HepG2 (cell line): ENCODE results near the gene TATDN2. TPM values are rescaled to one million over a fixed set of nuclear protein-coding genes. Genes with fewer than 3 reads are reported as not detected.
A peak's percentile ranks its signal among the peaks of the same experiment; 100 is the strongest.

ENCODE experiments used
- ARNT ChIP-seq: fragments of 450-650 bp; IDR thresholded peaks from 2 replicates; pipeline ENCODE4 v1.6.1; 2017
- ATRX ChIP-seq: sonication (generic); formaldehyde crosslinking; IDR thresholded peaks from 2 replicates; pipeline ENCODE4 v1.4.0; 2020; ENCODE audit warnings: missing genetic modification reagents, borderline replicate concordance
- BHLHE40 ChIP-seq: IDR thresholded peaks from 2 replicates; pipeline ENCODE4 v1.6.1; 2011; ENCODE audit warnings: low read length, improper control_type of control experiment
- DBP ChIP-seq: sonication (generic); formaldehyde crosslinking; IDR thresholded peaks from 2 replicates; pipeline ENCODE4 v1.4.0; 2020; ENCODE audit warnings: missing genetic modification reagents; ENCODE audit errors: not compliant biosample characterization
- DDIT3 ChIP-seq: sonication (generic); formaldehyde crosslinking; IDR thresholded peaks from 2 replicates; pipeline ENCODE4 v1.4.0; 2020; ENCODE audit warnings: mild to moderate bottlenecking, missing genetic modification reagents
- DR1 ChIP-seq: sonication (generic); formaldehyde crosslinking; IDR thresholded peaks from 2 replicates; pipeline ENCODE4 v1.8.0; 2021; ENCODE audit warnings: mild to moderate bottlenecking, missing genetic modification reagents, inconsistent platforms
- DRAP1 ChIP-seq: IDR thresholded peaks from 2 replicates; pipeline ENCODE4 v1.6.1; 2016; ENCODE audit warnings: missing genetic modification reagents, missing compliant biosample characterization
- ETV6 ChIP-seq: sonication (generic); formaldehyde crosslinking; conservative IDR thresholded peaks from 2 replicates; pipeline ENCODE4 v1.4.0; 2020; ENCODE audit warnings: missing genetic modification reagents
- FOSL1 ChIP-seq: sonication (generic); formaldehyde crosslinking; IDR thresholded peaks from 2 replicates; pipeline ENCODE4 v1.9.0; 2021; ENCODE audit warnings: missing genetic modification reagents, borderline replicate concordance
- GMEB1 ChIP-seq: sonication (generic); formaldehyde crosslinking; IDR thresholded peaks from 2 replicates; pipeline ENCODE4 v1.5.1; 2020; ENCODE audit warnings: missing genetic modification reagents, mild to moderate bottlenecking, borderline replicate concordance
- IKZF4 ChIP-seq: sonication (generic); formaldehyde crosslinking; IDR thresholded peaks from 2 replicates; pipeline ENCODE4 v1.5.1; 2020; ENCODE audit warnings: borderline replicate concordance, mild to moderate bottlenecking, low read depth, missing genetic modification reagents; ENCODE audit errors: not compliant biosample characterization
- NFYB ChIP-seq: sonication (generic); formaldehyde crosslinking; IDR thresholded peaks from 2 replicates; pipeline ENCODE4 v1.4.0; 2020; ENCODE audit warnings: missing genetic modification reagents
- PRMT3 ChIP-seq: sonication (generic); formaldehyde crosslinking; IDR thresholded peaks from 2 replicates; pipeline ENCODE4 v1.8.1; 2022; ENCODE audit warnings: low read depth, mild to moderate bottlenecking, moderate library complexity, missing genetic modification reagents, borderline replicate concordance
- SOX6 ChIP-seq, 2 experiments: fragments of 450-650 bp in 1 of 2; sonication (generic) in 1 of 2; formaldehyde crosslinking in 1 of 2; IDR thresholded peaks; 2 replicates each; pipeline versions ENCODE4 v1.4.0 to v1.6.1; 2017 to 2020; ENCODE audit warnings: antibody characterized with exemption in 1 of 2, mild to moderate bottlenecking in 1 of 2, missing genetic modification reagents in 1 of 2
- ZBTB42 ChIP-seq: sonication (generic); formaldehyde crosslinking; IDR thresholded peaks from 2 replicates; pipeline ENCODE4 v1.5.0; 2020; ENCODE audit warnings: mild to moderate bottlenecking, missing genetic modification reagents
- ZKSCAN5 ChIP-seq: sonication (generic); formaldehyde crosslinking; IDR thresholded peaks from 2 replicates; pipeline ENCODE4 v1.5.1; 2020; ENCODE audit warnings: mild to moderate bottlenecking, missing genetic modification reagents
- ZNF143 ChIP-seq: sonication (generic); formaldehyde crosslinking; IDR thresholded peaks from 2 replicates; pipeline ENCODE4 v1.4.0; 2020; ENCODE audit warnings: missing genetic modification reagents
- ZNF234 ChIP-seq: sonication (generic); formaldehyde crosslinking; conservative IDR thresholded peaks from 2 replicates; pipeline ENCODE4 v1.5.1; 2020; ENCODE audit warnings: mild to moderate bottlenecking, missing genetic modification reagents
- ZNF24 ChIP-seq: fragments of 450-650 bp; IDR thresholded peaks from 2 replicates; pipeline ENCODE4 v1.6.1; 2017; ENCODE audit warnings: antibody characterized with exemption, mild to moderate bottlenecking
- ZNF263 ChIP-seq: sonication (generic); formaldehyde crosslinking; IDR thresholded peaks from 2 replicates; pipeline ENCODE4 v1.4.0; 2020; ENCODE audit warnings: missing genetic modification reagents
- ZNF367 ChIP-seq: sonication (generic); formaldehyde crosslinking; IDR thresholded peaks from 2 replicates; pipeline ENCODE4 v1.4.0; 2020; ENCODE audit warnings: missing genetic modification reagents, borderline replicate concordance
- ZNF552 ChIP-seq: sonication (generic); formaldehyde crosslinking; IDR thresholded peaks from 2 replicates; pipeline ENCODE4 v1.9.0; 2022; ENCODE audit warnings: missing genetic modification reagents, mild to moderate bottlenecking, borderline replicate concordance
- ZNF567 ChIP-seq: sonication (generic); formaldehyde crosslinking; IDR thresholded peaks from 2 replicates; pipeline ENCODE4 v1.8.1; 2023; ENCODE audit warnings: mild to moderate bottlenecking, missing genetic modification reagents, borderline replicate concordance
- ZNF773 ChIP-seq: sonication (generic); formaldehyde crosslinking; IDR thresholded peaks from 2 replicates; pipeline ENCODE4 v1.4.0; 2020; ENCODE audit warnings: missing genetic modification reagents, borderline replicate concordance
- ZSCAN25 ChIP-seq: sonication (generic); formaldehyde crosslinking; IDR thresholded peaks from 2 replicates; pipeline ENCODE4 v1.8.0; 2022; ENCODE audit warnings: mild to moderate bottlenecking, missing genetic modification reagents
- polyA plus RNA-seq, 8 experiments: library from polyadenylated mRNA; depleted of rRNA in 3 of 8; stranded (reverse) in 7 of 8; unstranded in 1 of 8; fragments of >200 nt; fragmentation: Illumina TruSeq in 4 of 8; extraction: Trizol in 4 of 8; gene quantifications; 2 replicates each; pipeline versions ENCODE4 v1.2.1 to v1.2.3, GENCODE V29; 2011 to 2016; ENCODE audit warnings: low read depth in 4 of 8, missing spikeins in 1 of 8, mixed read lengths in 1 of 8; ENCODE audit not compliant: insufficient read depth in 1 of 8
- total RNA-seq, 5 experiments: library from RNA; depleted of rRNA; stranded (reverse); fragments of >200 nt; fragmentation: Illumina TruSeq; extraction: Trizol; gene quantifications; 2 replicates each; pipeline ENCODE4 v1.2.3, GENCODE V29; 2016; ENCODE audit warnings: low read depth in 1 of 5
- TF ChIP-seq, protein P1 (sequence below): IDR thresholded peaks from 2 replicates; pipeline ENCODE4 v1.6.1; 2016
- TF ChIP-seq, protein P2 (sequence below): sonication (generic); formaldehyde crosslinking; conservative IDR thresholded peaks from 2 replicates; pipeline ENCODE4 v1.4.0; 2020; ENCODE audit warnings: missing genetic modification reagents

The TATDN2 gene
- total and polyA plus RNA-seq, 2 of the 13 experiments (the other 11 are each of a cell fraction or from before 2014, with no cell fraction given): 12.1 to 21.9 TPM

DNA sequence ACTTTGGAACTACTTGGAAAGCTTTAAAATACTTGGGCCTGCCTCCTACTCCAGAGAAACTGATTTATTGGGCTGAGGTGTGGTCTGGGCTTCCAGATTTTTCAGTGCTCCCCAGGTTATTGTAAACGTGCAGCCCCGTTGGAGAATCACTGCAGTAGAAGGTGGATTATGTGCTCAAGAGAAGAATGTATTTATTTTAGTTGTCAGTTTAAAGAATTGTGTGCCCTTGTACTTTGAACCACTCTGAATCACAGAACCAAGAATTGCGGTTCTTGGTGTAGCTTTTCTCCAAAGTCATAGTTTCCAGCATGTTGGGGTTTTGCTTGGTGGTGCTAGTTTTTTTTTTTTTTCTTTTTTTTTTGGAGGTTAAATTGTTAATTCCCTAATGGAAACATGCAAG lies 1.6 kb downstream of the TATDN2 start (continued):
- TF ChIP-seq ARNT: no peak
- TF ChIP-seq ZNF552 (CRISPR knock-in tag): no peak
- TF ChIP-seq ZSCAN25 (CRISPR knock-in tag): no peak
- TF ChIP-seq ETV6: no peak
- TF ChIP-seq ZKSCAN5 (CRISPR knock-in tag): no peak
- TF ChIP-seq FOSL1 (CRISPR knock-in tag): no peak
- TF ChIP-seq DRAP1 (CRISPR knock-in tag): peak; percentile 24; the same call in 1 of the 2 replicates
- no peak for TF ChIP-seq PRMT3 (CRISPR knock-in tag)
- TF ChIP-seq ZNF773: no peak
- no peak for TF ChIP-seq ZNF234 (CRISPR knock-in tag)
- TF ChIP-seq, protein P1, sequence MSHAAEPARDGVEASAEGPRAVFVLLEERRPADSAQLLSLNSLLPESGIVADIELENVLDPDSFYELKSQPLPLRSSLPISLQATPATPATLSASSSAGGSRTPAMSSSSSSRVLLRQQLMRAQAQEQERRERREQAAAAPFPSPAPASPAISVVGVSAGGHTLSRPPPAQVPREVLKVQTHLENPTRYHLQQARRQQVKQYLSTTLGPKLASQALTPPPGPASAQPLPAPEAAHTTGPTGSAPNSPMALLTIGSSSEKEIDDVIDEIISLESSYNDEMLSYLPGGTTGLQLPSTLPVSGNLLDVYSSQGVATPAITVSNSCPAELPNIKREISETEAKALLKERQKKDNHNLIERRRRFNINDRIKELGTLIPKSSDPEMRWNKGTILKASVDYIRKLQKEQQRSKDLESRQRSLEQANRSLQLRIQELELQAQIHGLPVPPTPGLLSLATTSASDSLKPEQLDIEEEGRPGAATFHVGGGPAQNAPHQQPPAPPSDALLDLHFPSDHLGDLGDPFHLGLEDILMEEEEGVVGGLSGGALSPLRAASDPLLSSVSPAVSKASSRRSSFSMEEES (CRISPR knock-in tag): no peak
- no peak for TF ChIP-seq DBP (CRISPR knock-in tag)
- TF ChIP-seq ZNF367 (CRISPR knock-in tag): no peak
- no peak for TF ChIP-seq ZNF143 (CRISPR knock-in tag)
- TF ChIP-seq DR1 (CRISPR knock-in tag): no peak
- peak; percentile 69; the same call in 1 of the 2 replicates for TF ChIP-seq ZNF263
- TF ChIP-seq BHLHE40: no peak; the same call in 1 of the 2 replicates
- TF ChIP-seq IKZF4: no peak
- no peak for TF ChIP-seq GMEB1 (CRISPR knock-in tag)
- TF ChIP-seq ZBTB42 (CRISPR knock-in tag): no peak
- no peak for TF ChIP-seq NFYB
- TF ChIP-seq DDIT3 (CRISPR knock-in tag): no peak
- TF ChIP-seq, protein P2, sequence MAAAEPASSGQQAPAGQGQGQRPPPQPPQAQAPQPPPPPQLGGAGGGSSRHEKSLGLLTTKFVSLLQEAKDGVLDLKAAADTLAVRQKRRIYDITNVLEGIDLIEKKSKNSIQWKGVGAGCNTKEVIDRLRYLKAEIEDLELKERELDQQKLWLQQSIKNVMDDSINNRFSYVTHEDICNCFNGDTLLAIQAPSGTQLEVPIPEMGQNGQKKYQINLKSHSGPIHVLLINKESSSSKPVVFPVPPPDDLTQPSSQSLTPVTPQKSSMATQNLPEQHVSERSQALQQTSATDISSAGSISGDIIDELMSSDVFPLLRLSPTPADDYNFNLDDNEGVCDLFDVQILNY (CRISPR knock-in tag): no peak
- TF ChIP-seq SOX6 (IDR thresholded peaks at IDR 0.05): no peak
- TF ChIP-seq SOX6 (CRISPR knock-in tag; IDR thresholded peaks at IDR 0.05): peak; percentile 56
- TF ChIP-seq ZNF24: no peak
- no peak for TF ChIP-seq ZNF567 (CRISPR knock-in tag)
- no peak for TF ChIP-seq ATRX (CRISPR knock-in tag)
